NCI-H2107 treated with DMSO at 0.1 percent for 48 hours (cell line): ENCODE data around the gene DAB2.

ENCODE experiments used
- DNase-seq: peaks from one replicate; lab custom pipeline; 2025; ENCODE audit not compliant: unreplicated experiment; lab: John Stamatoyannopoulos, UW

DAB2 gene

DNA sequence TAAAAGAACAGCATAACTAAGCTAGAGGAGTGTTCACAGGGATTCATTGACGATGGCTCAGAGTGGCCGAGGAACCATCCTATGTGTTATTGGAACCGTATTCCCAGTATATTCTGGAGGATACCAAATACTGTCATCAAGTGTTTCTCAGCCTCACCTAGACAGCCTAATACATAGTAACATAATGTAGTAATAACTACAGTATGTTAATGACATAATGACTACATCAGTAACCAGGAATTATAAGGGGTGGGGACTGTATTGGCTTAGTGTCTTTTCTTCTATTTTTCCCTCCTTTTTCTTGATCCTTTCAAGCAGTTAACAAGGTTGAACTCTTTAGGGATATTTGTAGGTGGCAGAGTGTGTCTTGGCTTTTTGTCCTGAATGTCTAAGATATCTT lies 33.8 kb downstream of the DAB2 start:
- DNase-seq, result no peak

DNA sequence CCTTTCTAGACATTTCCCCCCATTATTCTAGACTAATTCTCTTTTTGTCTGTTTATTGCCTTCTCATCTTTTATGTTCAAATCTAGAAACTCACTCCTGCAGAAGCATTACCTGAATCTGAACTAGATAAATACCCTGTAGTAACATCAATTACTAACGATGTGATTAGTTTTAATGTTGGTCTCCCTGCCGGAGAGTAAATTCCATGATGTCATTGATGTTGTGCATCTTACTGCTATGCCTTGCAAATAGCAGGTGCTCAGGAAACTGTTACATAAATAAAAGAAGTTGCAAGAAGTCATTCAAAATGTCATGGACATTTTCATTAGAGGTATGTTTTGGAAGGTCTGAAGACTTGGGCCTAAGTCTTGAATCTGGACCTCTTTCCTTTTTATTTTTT lies 37.5 kb downstream of the DAB2 start:
- DNase-seq, result no peak

DNA sequence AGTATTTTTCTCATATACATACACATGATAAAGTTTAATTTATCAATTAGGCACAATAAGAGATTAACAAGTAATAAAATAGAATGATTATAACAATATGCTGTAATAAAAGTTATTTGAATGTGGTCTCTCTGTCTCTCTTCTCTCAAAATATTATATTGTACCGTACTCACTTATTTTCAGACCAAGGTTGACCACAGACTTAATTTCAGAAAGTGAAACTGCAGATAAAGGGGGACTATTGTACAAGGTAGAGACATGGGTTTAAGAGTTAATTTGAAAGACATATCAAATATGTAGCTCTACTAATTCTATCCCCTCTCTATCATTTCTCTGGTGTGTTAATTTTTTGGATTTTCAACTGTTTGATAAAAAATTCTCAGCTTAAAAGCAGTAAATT lies 40.5 kb downstream of the DAB2 start:
- DNase-seq, result no peak

DNA sequence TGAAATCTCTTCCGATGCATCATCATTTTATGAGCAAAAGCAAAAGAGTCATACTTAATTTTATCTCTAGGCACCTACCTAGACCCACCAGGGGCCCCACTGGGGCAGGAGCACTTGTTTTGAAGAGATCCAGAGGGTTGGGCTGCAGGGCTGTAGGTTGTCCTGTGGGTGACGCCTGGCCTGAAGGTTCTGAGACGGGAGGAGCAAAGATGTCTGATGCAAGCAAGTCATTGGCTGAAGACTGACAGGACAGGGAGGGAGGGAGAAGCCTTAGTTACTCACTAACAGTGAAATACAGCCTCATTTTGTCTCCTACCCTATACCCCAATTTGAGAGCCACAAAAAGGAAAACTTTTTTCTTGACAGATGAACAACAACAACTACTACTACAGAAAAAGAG lies 43.4 kb downstream of the DAB2 start:
- no peak for DNase-seq

DNA sequence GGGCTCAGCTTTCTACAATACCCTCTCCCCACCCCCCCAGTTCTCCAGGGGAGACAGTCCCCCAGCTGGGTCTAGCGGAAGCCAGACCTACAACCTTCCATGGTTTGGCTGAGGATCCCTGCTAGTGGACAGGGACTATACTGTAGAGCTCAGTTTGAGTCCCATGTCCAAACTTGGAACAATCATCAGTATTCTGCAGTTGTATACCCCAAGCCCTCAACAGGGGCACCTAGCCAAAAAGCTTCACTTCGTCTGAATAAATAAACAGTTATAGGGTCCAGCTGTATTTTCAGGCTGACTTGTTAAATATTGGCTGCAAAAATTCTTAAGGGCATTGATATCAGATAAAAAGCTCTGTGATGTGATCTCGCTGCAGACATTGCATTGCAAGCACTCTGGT lies 45.1 kb downstream of the DAB2 start:
- DNase-seq, result no peak

DNA sequence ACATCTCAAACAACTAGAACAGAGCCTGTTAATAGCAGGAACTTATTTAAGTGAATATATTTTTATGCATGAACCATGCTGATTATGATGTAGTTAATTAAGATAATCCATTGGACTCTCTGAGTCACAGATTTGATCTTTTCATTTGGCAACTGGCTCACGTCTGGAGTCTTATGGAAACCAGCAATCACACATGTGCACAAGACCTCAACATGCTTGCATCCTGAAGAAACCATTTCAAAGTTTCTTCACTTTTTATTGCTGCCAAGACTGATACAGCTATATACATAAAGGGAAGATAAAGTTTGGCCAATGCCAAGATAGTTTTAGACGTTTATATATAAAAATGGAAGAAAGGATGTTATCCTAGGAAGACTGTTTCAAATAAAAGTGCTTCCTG lies 47.2 kb downstream of the DAB2 start:
- DNase-seq, result no peak

- DNase-seq, result peak; percentile 16
Observed at GRCh38 chr5:39376293-39376714, 48.5 kb downstream of the DAB2 start.

GRCh38 chr5:39373791-39374190 lies 51.0 kb downstream of the DAB2 start:
- DNase-seq, result no peak

GRCh38 chr5:39371367-39371635 lies 53.5 kb downstream of the DAB2 start:
- no peak for DNase-seq

DNA sequence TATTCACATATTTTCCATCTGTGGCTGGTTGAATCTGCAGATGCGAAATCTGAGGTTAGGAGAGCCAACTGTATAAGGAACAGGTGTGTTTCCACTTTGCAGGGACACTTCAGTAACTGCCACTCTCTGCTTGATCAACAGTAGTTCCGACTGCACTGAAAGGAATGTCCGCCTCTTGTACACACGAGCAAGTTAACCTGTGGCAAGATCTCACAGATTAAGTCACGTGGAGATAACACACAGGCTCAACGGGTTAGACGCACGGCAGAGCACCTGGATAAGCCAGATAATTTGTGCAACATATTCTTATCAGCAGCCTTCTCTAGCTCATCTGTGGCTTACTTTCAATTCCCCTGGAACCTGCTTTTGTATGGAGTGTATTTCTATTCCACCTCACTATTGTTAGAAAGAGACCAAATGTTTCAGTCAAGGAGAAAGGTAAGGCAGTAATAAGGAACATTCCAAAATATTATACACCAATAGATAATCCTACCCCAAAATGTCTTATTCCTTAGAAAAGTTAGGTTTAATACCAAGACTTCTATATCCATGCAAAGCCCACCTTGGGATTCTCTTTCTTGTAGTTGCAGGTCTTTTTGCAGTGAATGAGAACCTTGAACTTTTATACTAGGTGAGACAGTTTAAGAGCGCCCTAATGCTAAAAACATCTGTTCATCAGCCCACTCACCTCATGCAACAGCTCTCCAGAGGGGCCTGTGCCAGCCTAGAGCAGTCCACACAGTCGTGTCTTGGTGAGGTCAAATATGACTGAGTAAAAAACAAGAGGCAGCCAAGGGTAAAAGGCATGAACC lies 54.0 kb downstream of the DAB2 start:
- no peak for DNase-seq

DNA sequence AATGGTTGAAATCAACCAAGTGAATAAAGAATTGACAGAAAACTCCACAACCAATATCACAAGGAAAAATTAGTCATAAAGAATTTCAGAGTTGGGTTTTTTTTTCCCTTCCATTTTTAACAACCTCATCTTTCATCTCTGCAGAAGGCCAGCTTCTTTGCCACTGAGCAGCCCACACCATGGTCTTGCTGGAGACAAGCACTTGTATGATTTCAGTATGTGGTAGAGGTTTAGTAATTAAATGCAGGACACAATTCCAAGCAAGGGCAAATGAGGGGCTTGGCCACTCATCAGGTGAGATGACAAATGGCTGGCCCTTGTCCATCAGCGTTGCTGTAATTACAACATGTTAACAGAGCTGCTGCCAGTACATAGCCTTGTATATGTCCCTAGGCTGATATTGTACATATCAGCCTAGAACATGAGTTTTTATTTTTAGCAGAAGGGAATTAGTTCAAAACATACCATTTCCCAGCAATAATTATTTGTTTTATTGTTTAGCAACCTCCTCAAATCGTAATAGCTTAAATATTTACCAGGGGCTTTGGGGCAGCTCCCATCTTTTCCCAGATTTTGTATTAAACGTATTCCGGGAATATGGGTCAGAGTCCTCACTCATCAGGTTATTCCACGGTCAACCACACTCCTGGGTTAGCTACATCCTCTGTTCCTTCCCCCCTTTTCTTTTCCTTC lies 55.5 kb downstream of the DAB2 start:
- DNase-seq, result no peak

GRCh38 chr5:39368116-39368515 lies 56.7 kb downstream of the DAB2 start:
- no peak for DNase-seq

GRCh38 chr5:39367711-39368110 lies 57.1 kb downstream of the DAB2 start:
- DNase-seq, result no peak

DNA sequence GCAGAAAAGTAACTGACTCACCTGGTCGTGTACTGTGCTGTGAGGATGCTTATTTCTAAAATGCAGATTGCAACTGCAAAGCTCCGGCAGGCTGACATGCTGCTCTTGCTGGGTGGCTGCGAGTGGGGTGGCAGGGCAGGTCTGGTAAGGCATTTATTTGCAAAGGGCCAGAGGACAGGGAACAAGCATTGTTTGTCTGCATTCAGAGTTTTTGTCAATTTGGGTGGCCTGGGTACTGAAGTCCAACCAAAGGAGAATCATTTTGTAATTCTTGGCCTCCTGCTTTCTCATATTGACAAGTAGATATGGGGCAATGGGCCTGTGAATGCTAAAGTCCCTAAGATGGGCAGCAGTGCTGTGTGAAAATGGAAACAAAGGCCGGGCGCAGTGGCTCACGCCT lies 60.4 kb downstream of the DAB2 start, which contains the start of gene C9:
C9 (minus strand) TSS at position 129 of the 400 bp plus-strand sequence; CDS start at position 98, 31 bp downstream.
- no peak for DNase-seq

GRCh38 chr5:39363217-39363616 lies 61.6 kb downstream of the DAB2 start:
- no peak for DNase-seq

- DNase-seq, result no peak
Observed at GRCh38 chr5:39362646-39363045, 62.1 kb downstream of the DAB2 start.

DNA sequence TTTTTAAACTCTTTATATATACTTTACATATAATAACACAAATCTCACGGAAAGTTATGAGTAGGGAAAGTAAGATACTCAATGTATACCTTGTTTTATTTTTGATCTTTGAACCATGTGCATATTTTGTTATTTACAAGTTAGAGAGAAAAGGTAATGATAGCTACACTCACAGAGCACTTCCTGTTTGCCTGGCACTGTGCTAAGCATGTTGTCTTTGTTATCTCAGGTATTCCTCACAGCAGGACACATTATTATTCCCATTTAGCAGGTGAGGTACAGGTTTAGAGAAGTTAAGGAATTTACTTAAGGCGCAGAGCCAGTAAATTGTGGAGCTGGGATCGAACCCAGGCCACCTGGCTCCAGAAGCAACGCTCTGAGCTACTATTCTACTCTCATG lies 63.5 kb downstream of the DAB2 start:
- DNase-seq, result no peak

- no peak for DNase-seq
Observed at GRCh38 chr5:39360471-39361111, 64.2 kb downstream of the DAB2 start.

- DNase-seq, result no peak
Observed at GRCh38 chr5:39356263-39356662, 68.5 kb downstream of the DAB2 start.

DNA sequence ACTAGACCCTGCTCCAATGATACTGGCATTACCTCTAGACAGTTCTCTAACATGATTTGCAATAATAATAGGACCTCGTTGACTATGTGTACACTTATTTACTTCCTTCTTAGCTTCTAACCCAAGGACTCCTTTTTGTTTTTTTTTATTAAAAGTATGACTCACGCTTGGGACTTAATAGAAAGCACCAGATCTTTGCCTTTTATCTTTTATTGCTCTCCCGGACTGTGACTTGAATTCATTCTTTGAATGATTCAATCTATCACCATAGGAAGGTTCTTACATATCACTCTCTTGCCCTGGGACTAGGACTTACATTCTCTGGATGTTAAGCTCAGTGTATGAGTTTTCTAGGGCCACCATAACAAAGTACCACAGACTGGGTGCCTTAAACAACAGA lies 69.5 kb downstream of the DAB2 start:
- no peak for DNase-seq

DNA sequence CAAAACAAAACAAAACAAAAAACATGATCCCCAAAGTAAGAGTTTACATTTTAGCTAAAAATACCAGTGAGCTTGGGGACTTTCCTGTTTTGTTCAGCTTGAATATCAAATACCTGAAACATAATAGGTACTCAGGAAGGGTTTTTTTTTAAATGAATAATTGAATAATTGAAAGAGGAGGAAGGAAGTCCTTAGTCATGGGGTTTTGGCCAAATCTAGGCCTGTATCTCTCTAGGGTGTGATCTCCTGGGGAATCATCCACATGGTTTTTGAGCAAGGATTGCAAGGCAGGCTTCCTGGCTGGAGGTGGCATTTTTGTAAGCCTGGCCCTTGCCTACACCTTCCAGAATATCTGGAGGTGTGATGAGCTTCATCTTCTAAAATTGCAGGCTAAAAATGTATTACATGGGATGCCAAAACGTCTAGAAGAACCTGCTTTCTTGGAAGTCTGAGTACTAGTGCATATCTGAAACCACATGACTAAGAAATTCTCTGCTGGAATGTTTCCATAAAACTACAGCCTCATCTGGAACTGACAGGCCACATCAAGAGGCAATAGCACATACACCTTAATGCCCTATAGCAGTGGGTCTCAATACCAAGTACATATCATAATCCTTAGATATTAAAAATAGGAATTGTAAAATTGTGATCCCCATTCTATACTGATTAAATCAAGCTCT lies 70.9 kb downstream of the DAB2 start:
- DNase-seq, result no peak

- no peak for DNase-seq
Observed at GRCh38 chr5:39352951-39353350, 71.8 kb downstream of the DAB2 start.
